Activated CD8-positive, alpha-beta memory T cell treated with anti-CD3 and anti-CD28 coated beads, Interleukin-2, amount 10 ng/mL, durations not matched to agents 7 days and 5 days (primary cell): ENCODE data around the gene KHDRBS2. TPM values are rescaled to one million over a fixed set of nuclear protein-coding genes. Genes with fewer than 3 reads are reported as not detected.

ENCODE experiments used
- ATAC-seq: fragments of 150-1000 bp; cut with Tn5 transposase; one replicate; pipeline ENCODE4 v1.10.0; 2021; ENCODE audit warnings: moderate library complexity
- CTCF ChIA-PET: fragments of 350-600 bp; sonication (Branson Sonifier 250); formaldehyde crosslinking; loops from one replicate; lab custom pipeline; 2021; ENCODE audit warnings: antibody characterized with exemption; lab: Charles Lee
- DNase-seq: peaks from one replicate; pipeline ENCODE4 v3.0.0-alpha.2; 2020
- H3K27ac Mint-ChIP-seq: one replicate; pipeline ENCODE4 v1.8.0; 2021; ENCODE audit warnings: mild to moderate bottlenecking, mixed read lengths
- H3K27me3 Mint-ChIP-seq: one replicate; pipeline ENCODE4 v1.8.0; 2021; ENCODE audit warnings: mixed read lengths
- H3K36me3 Mint-ChIP-seq: one replicate; pipeline ENCODE4 v1.8.0; 2021; ENCODE audit warnings: mild to moderate bottlenecking, mixed read lengths
- H3K4me1 Mint-ChIP-seq: one replicate; pipeline ENCODE4 v1.8.0; 2021; ENCODE audit warnings: mixed read lengths
- H3K4me3 Mint-ChIP-seq: one replicate; pipeline ENCODE4 v1.8.0; 2021; ENCODE audit warnings: mild to moderate bottlenecking, moderate library complexity, mixed read lengths
- H3K9me3 Mint-ChIP-seq: one replicate; pipeline ENCODE4 v1.8.0; 2022; ENCODE audit warnings: low read depth, mixed read lengths
- total RNA-seq, 2 experiments: library from RNA; stranded (reverse); gene quantifications; one replicate each; pipeline ENCODE4 v1.2.3, GENCODE V29; 2021

The KHDRBS2 gene
- total RNA-seq, 2 experiments from 2014 or later: not detected

GRCh38 chr6:62043084-62043483 lies 242.9 kb downstream of the KHDRBS2 start:
- H3K4me1 Mint-ChIP-seq: no peaks in the 10 kb centered on the region
- CTCF ChIA-PET: no interaction called here
- ATAC-seq (no peak), DNase-seq (no peak)
- H3K27me3 Mint-ChIP-seq: no peaks in the 10 kb centered on the region
- no peak overlapping the region for H3K4me3 Mint-ChIP-seq
- H3K9me3 Mint-ChIP-seq: no peaks in the 10 kb centered on the region
- no peak overlapping the region for H3K27ac Mint-ChIP-seq
- H3K36me3 Mint-ChIP-seq: no peaks in the 10 kb centered on the region

- Mint-ChIP-seq H3K27ac (no peak overlapping the region), H3K4me3 (no peak overlapping the region), H3K36me3 (no peaks in the 10 kb centered on the region), H3K9me3 (no peaks in the 10 kb centered on the region), H3K27me3 (no peaks in the 10 kb centered on the region), H3K4me1 (no peaks in the 10 kb centered on the region)
- CTCF ChIA-PET: no interaction called here
- ATAC-seq (no peak), DNase-seq (no peak)
These were observed 243.6 kb downstream of the KHDRBS2 start for GRCh38 chr6:62042429-62042828.

- H3K27me3 Mint-ChIP-seq: no peaks in the 10 kb centered on the region
- H3K27ac Mint-ChIP-seq: no peak overlapping the region
- peaks cover 6% of the 10 kb centered on the region for H3K9me3 Mint-ChIP-seq
- no peaks in the 10 kb centered on the region for H3K4me1 Mint-ChIP-seq
- ATAC-seq: no peak
- no peak for DNase-seq
- H3K36me3 Mint-ChIP-seq: no peaks in the 10 kb centered on the region
- CTCF ChIA-PET: no interaction called here
- no peak overlapping the region for H3K4me3 Mint-ChIP-seq
These were observed 246.4 kb downstream of the KHDRBS2 start for GRCh38 chr6:62039605-62040004.

GRCh38 chr6:62037445-62037844 lies 248.6 kb downstream of the KHDRBS2 start:
- H3K27me3 Mint-ChIP-seq: no peaks in the 10 kb centered on the region
- no peak overlapping the region for H3K4me3 Mint-ChIP-seq
- H3K36me3 Mint-ChIP-seq: no peaks in the 10 kb centered on the region
- H3K9me3 Mint-ChIP-seq: peaks cover 13% of the 10 kb centered on the region
- ATAC-seq (no peak), DNase-seq (no peak)
- no peak overlapping the region for H3K27ac Mint-ChIP-seq
- CTCF ChIA-PET: no interaction called here
- no peaks in the 10 kb centered on the region for H3K4me1 Mint-ChIP-seq

GRCh38 chr6:62035952-62036351 lies 250.1 kb downstream of the KHDRBS2 start:
- DNase-seq (no peak), ATAC-seq (no peak)
- no peaks in the 10 kb centered on the region for H3K4me1 Mint-ChIP-seq
- H3K4me3 Mint-ChIP-seq: no peak overlapping the region
- H3K27me3 Mint-ChIP-seq: no peaks in the 10 kb centered on the region
- no peak overlapping the region for H3K27ac Mint-ChIP-seq
- H3K36me3 Mint-ChIP-seq: no peaks in the 10 kb centered on the region
- CTCF ChIA-PET: no interaction called here
- H3K9me3 Mint-ChIP-seq: peaks cover 13% of the 10 kb centered on the region

GRCh38 chr6:62013719-62014118 lies 272.3 kb downstream of the KHDRBS2 start:
- no peaks in the 10 kb centered on the region for H3K36me3 Mint-ChIP-seq
- CTCF ChIA-PET: no interaction called here
- no peak for DNase-seq
- ATAC-seq: no peak
- H3K4me3 Mint-ChIP-seq: no peak overlapping the region
- peaks cover 6% of the 10 kb centered on the region for H3K9me3 Mint-ChIP-seq
- no peaks in the 10 kb centered on the region for H3K4me1 Mint-ChIP-seq
- no peaks in the 10 kb centered on the region for H3K27me3 Mint-ChIP-seq
- H3K27ac Mint-ChIP-seq: no peak overlapping the region

GRCh38 chr6:62009445-62009844 lies 276.6 kb downstream of the KHDRBS2 start:
- H3K4me1 Mint-ChIP-seq: no peaks in the 10 kb centered on the region
- no peak for DNase-seq
- H3K27ac Mint-ChIP-seq: no peak overlapping the region
- no peaks in the 10 kb centered on the region for H3K36me3 Mint-ChIP-seq
- no peak overlapping the region for H3K4me3 Mint-ChIP-seq
- no peaks in the 10 kb centered on the region for H3K27me3 Mint-ChIP-seq
- CTCF ChIA-PET: no interaction called here
- ATAC-seq: no peak
- peaks cover 7% of the 10 kb centered on the region for H3K9me3 Mint-ChIP-seq

- CTCF ChIA-PET: no interaction called here
- no peak overlapping the region for H3K4me3 Mint-ChIP-seq
- no peaks in the 10 kb centered on the region for H3K4me1 Mint-ChIP-seq
- no peak for ATAC-seq
- no peaks in the 10 kb centered on the region for H3K27me3 Mint-ChIP-seq
- DNase-seq: no peak
- H3K36me3 Mint-ChIP-seq: no peaks in the 10 kb centered on the region
- no peak overlapping the region for H3K27ac Mint-ChIP-seq
- peaks cover 4% of the 10 kb centered on the region for H3K9me3 Mint-ChIP-seq
These were observed 296.4 kb downstream of the KHDRBS2 start for GRCh38 chr6:61989616-61990015.

GRCh38 chr6:61980622-61981021 lies 305.4 kb downstream of the KHDRBS2 start:
- ATAC-seq: no peak

GRCh38 chr6:61977947-61978346 lies 308.1 kb downstream of the KHDRBS2 start:
- DNase-seq (no peak), ATAC-seq (no peak)
- H3K36me3 Mint-ChIP-seq: no peaks in the 10 kb centered on the region
- no peaks in the 10 kb centered on the region for H3K27me3 Mint-ChIP-seq
- CTCF ChIA-PET: interaction anchor here (1.1 kb wide), 1 partner anchor 19 kb away, joined by 3 read pairs; no protein-coding TSS in a partner anchor
- peaks cover 2% of the 10 kb centered on the region for H3K9me3 Mint-ChIP-seq
- H3K4me1 Mint-ChIP-seq: no peaks in the 10 kb centered on the region
- no peak overlapping the region for H3K27ac Mint-ChIP-seq
- H3K4me3 Mint-ChIP-seq: no peak overlapping the region

More at GRCh38 chr6:61980622-61981021, 305.4 kb downstream of the KHDRBS2 start:
- Mint-ChIP-seq H3K4me1 (no peaks in the 10 kb centered on the region), H3K27ac (no peak overlapping the region), H3K9me3 (peaks cover 6% of the 10 kb centered on the region), H3K4me3 (no peak overlapping the region), H3K27me3 (no peaks in the 10 kb centered on the region), H3K36me3 (no peaks in the 10 kb centered on the region)
- DNase-seq: no peak
- CTCF ChIA-PET: no interaction called here

- no peak overlapping the region for H3K27ac Mint-ChIP-seq
- H3K4me3 Mint-ChIP-seq: no peak overlapping the region
- no peak for ATAC-seq
- no peak for DNase-seq
- H3K27me3 Mint-ChIP-seq: no peaks in the 10 kb centered on the region
- no peaks in the 10 kb centered on the region for H3K36me3 Mint-ChIP-seq
- H3K9me3 Mint-ChIP-seq: peaks cover 2% of the 10 kb centered on the region
- CTCF ChIA-PET: interaction anchor here (1.1 kb wide), 1 partner anchor 20 kb away, joined by 3 read pairs; no protein-coding TSS in a partner anchor
- no peaks in the 10 kb centered on the region for H3K4me1 Mint-ChIP-seq
These were observed 308.9 kb downstream of the KHDRBS2 start for GRCh38 chr6:61977099-61977498.

GRCh38 chr6:61959196-61959595 lies 326.8 kb downstream of the KHDRBS2 start:
- Mint-ChIP-seq H3K4me3 (no peak overlapping the region), H3K27ac (no peak overlapping the region), H3K36me3 (no peaks in the 10 kb centered on the region), H3K27me3 (no peaks in the 10 kb centered on the region), H3K4me1 (no peaks in the 10 kb centered on the region), H3K9me3 (peaks cover 16% of the 10 kb centered on the region)
- ATAC-seq: no peak
- no peak for DNase-seq
- CTCF ChIA-PET: no interaction called here

- H3K4me3 Mint-ChIP-seq: no peak overlapping the region
- H3K27me3 Mint-ChIP-seq: no peaks in the 10 kb centered on the region
- CTCF ChIA-PET: no interaction called here
- ATAC-seq (no peak), DNase-seq (no peak)
- H3K9me3 Mint-ChIP-seq: peaks cover 17% of the 10 kb centered on the region
- H3K36me3 Mint-ChIP-seq: no peaks in the 10 kb centered on the region
- no peak overlapping the region for H3K27ac Mint-ChIP-seq
- H3K4me1 Mint-ChIP-seq: no peaks in the 10 kb centered on the region
These were observed 332.2 kb downstream of the KHDRBS2 start for GRCh38 chr6:61953851-61954250.

GRCh38 chr6:61951586-61951985 lies 334.4 kb downstream of the KHDRBS2 start:
- ATAC-seq (no peak), DNase-seq (no peak)
- H3K27me3 Mint-ChIP-seq: no peaks in the 10 kb centered on the region
- H3K4me1 Mint-ChIP-seq: no peaks in the 10 kb centered on the region
- no peak overlapping the region for H3K4me3 Mint-ChIP-seq
- H3K36me3 Mint-ChIP-seq: no peaks in the 10 kb centered on the region
- CTCF ChIA-PET: no interaction called here
- H3K27ac Mint-ChIP-seq: no peak overlapping the region
- H3K9me3 Mint-ChIP-seq: peaks cover 7% of the 10 kb centered on the region

- peaks cover 5% of the 10 kb centered on the region for H3K9me3 Mint-ChIP-seq
- ATAC-seq: no peak
- H3K36me3 Mint-ChIP-seq: no peaks in the 10 kb centered on the region
- H3K4me1 Mint-ChIP-seq: no peaks in the 10 kb centered on the region
- H3K27ac Mint-ChIP-seq: no peak overlapping the region
- H3K27me3 Mint-ChIP-seq: no peaks in the 10 kb centered on the region
- DNase-seq: no peak
- no peak overlapping the region for H3K4me3 Mint-ChIP-seq
- CTCF ChIA-PET: no interaction called here
These were observed 335.2 kb downstream of the KHDRBS2 start for GRCh38 chr6:61950811-61951210.
